Activated B cell treated with CpG ODN at 0.5 μM for 24 hours (primary cell): ENCODE measurements around the gene CRYGC. TPM values are rescaled to one million over a fixed set of nuclear protein-coding genes. Genes with fewer than 3 reads are reported as not detected.

Experiments used
- ATAC-seq: fragments of 200-7000 bp; cut with Tn5 transposase; one replicate; pipeline ENCODE4 v1.10.0; 2021; ENCODE audit warnings: low read depth, mild to moderate bottlenecking, moderate library complexity
- CTCF ChIA-PET: fragments of 350-600 bp; sonication (Branson Sonifier 250); formaldehyde crosslinking; loops from one replicate; lab custom pipeline; 2021; ENCODE audit warnings: antibody characterized with exemption; lab: Charles Lee
- POLR2A ChIA-PET: fragments of 350-600 bp; sonication (Branson Sonifier 250); formaldehyde crosslinking; loops from one replicate; lab custom pipeline; 2021; ENCODE audit warnings: antibody characterized with exemption; lab: Charles Lee
- DNase-seq: peaks from one replicate; pipeline ENCODE4 v3.0.0; 2022
- H3K27ac Mint-ChIP-seq: one replicate; pipeline ENCODE4 v1.8.0; 2020; ENCODE audit warnings: mixed read lengths
- H3K27me3 Mint-ChIP-seq: one replicate; pipeline ENCODE4 v1.8.0; 2021; ENCODE audit warnings: mixed read lengths
- H3K36me3 Mint-ChIP-seq: one replicate; pipeline ENCODE4 v1.8.0; 2021; ENCODE audit warnings: low read depth, mixed read lengths
- H3K4me1 Mint-ChIP-seq: one replicate; pipeline ENCODE4 v1.8.0; 2021; ENCODE audit warnings: mixed read lengths
- H3K4me3 Mint-ChIP-seq: one replicate; pipeline ENCODE4 v1.8.0; 2020; ENCODE audit warnings: mild to moderate bottlenecking, mixed read lengths
- H3K9me3 Mint-ChIP-seq: one replicate; pipeline ENCODE4 v1.8.0; 2020; ENCODE audit warnings: mixed read lengths
- CTCF ChIP-seq: fragments of 200-600 bp; IDR thresholded peaks from one replicate; pipeline ENCODE4 v1.8.0; 2022; ENCODE audit warnings: antibody characterized with exemption, mild to moderate bottlenecking
- intact Hi-C: fragments of 100-400 bp; cut with micrococcal nuclease; formaldehyde crosslinking; loops from one replicate; pipeline ENCODE4 v1.15.1; 2024
- total RNA-seq: library from RNA; stranded (reverse); gene quantifications from 2 replicates; pipeline ENCODE4 v1.2.3, GENCODE V29; 2022

The CRYGC gene
- total RNA-seq, 1 donor from 2014 or later: not detected

- peaks cover 16% of the 10 kb centered on the region for H3K27me3 Mint-ChIP-seq
- DNase-seq (no peak), ATAC-seq (no peak)
- ChIA-PET CTCF (interaction anchor here (1.5 kb wide), 1 partner anchor 26 kb away, joined by 4 read pairs; no protein-coding TSS in a partner anchor), POLR2A (no interaction called here)
- TF ChIP-seq CTCF: no peak
- no peak overlapping the region for H3K4me3 Mint-ChIP-seq
- no peak overlapping the region for H3K27ac Mint-ChIP-seq
- no peaks in the 10 kb centered on the region for H3K9me3 Mint-ChIP-seq
- H3K36me3 Mint-ChIP-seq: no peaks in the 10 kb centered on the region
- intact Hi-C loops: no loop called here
- no peaks in the 10 kb centered on the region for H3K4me1 Mint-ChIP-seq
These were observed 31.4 kb downstream of the CRYGC start for GRCh38 chr2:208098267-208098666.

GRCh38 chr2:208097801-208098200 lies 31.8 kb downstream of the CRYGC start:
- no peak overlapping the region for H3K4me3 Mint-ChIP-seq
- no peak for TF ChIP-seq CTCF
- H3K27ac Mint-ChIP-seq: no peak overlapping the region
- no peak for DNase-seq
- no peaks in the 10 kb centered on the region for H3K36me3 Mint-ChIP-seq
- intact Hi-C loops: no loop called here
- peaks cover 16% of the 10 kb centered on the region for H3K27me3 Mint-ChIP-seq
- no peaks in the 10 kb centered on the region for H3K9me3 Mint-ChIP-seq
- POLR2A ChIA-PET: no interaction called here
- CTCF ChIA-PET: interaction anchor here (1.5 kb wide), 1 partner anchor 26 kb away, joined by 4 read pairs; no protein-coding TSS in a partner anchor
- no peaks in the 10 kb centered on the region for H3K4me1 Mint-ChIP-seq
- ATAC-seq: no peak

- no peaks in the 10 kb centered on the region for H3K4me1 Mint-ChIP-seq
- TF ChIP-seq CTCF: no peak
- DNase-seq: no peak
- no peaks in the 10 kb centered on the region for H3K9me3 Mint-ChIP-seq
- no peak overlapping the region for H3K27ac Mint-ChIP-seq
- intact Hi-C loops: no loop called here
- no peaks in the 10 kb centered on the region for H3K36me3 Mint-ChIP-seq
- CTCF ChIA-PET: interaction anchor here (1.5 kb wide), 1 partner anchor 25 kb away, joined by 4 read pairs; no protein-coding TSS in a partner anchor
- no peak overlapping the region for H3K4me3 Mint-ChIP-seq
- peaks cover 16% of the 10 kb centered on the region for H3K27me3 Mint-ChIP-seq
- ATAC-seq: no peak
- POLR2A ChIA-PET: no interaction called here
These were observed 32.3 kb downstream of the CRYGC start for GRCh38 chr2:208097313-208097712.

- no peak for ATAC-seq
These were observed 33.5 kb downstream of the CRYGC start for GRCh38 chr2:208096080-208096479.

GRCh38 chr2:208093128-208093527 lies 36.5 kb downstream of the CRYGC start:
- ChIA-PET CTCF (interaction anchor here (1.1 kb wide), 1 partner anchor 21 kb away, joined by 3 read pairs; no protein-coding TSS in a partner anchor), POLR2A (interaction anchor here (0.6 kb wide), 1 partner anchor 199 kb away, joined by 4 read pairs; no protein-coding TSS in a partner anchor)
- Mint-ChIP-seq H3K36me3 (no peaks in the 10 kb centered on the region), H3K27me3 (peaks cover 6% of the 10 kb centered on the region), H3K4me1 (no peaks in the 10 kb centered on the region), H3K9me3 (no peaks in the 10 kb centered on the region), H3K27ac (no peak overlapping the region), H3K4me3 (no peak overlapping the region)
- intact Hi-C loops: no loop called here
- DNase-seq: no peak
- no peak for TF ChIP-seq CTCF
- no peak for ATAC-seq

More at GRCh38 chr2:208096080-208096479, 33.5 kb downstream of the CRYGC start:
- H3K4me1 Mint-ChIP-seq: no peaks in the 10 kb centered on the region
- H3K4me3 Mint-ChIP-seq: no peak overlapping the region
- H3K36me3 Mint-ChIP-seq: no peaks in the 10 kb centered on the region
- H3K27me3 Mint-ChIP-seq: peaks cover 10% of the 10 kb centered on the region
- H3K27ac Mint-ChIP-seq: no peak overlapping the region
- ChIA-PET CTCF (no interaction called here), POLR2A (no interaction called here)
- TF ChIP-seq CTCF: no peak
- DNase-seq: no peak
- intact Hi-C loops: no loop called here
- H3K9me3 Mint-ChIP-seq: no peaks in the 10 kb centered on the region
